ENCODE results near the gene GLI3.

DNA sequence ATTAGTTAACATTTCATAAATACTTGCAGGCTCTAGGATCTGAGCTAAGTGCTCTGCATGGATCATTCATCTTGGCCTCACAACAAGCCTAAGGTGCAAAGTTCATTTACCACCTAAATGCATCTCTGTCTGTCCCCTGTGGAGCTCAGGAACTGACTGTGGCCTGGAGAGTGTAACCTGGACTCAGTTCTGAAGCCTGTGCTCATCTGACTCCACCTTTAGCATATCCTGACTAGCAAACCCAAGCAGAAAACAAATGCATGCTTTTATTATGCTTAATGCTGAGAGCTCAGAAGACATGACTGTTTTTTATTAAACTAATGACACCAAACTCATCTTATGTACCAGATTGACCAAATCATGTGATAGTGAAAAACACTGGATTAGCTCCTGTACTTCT, 288.5 kb downstream of the GLI3 start:
- TF ChIP-seq POLR2A (IDR thresholded peaks at IDR 0.05) = no peak
- TF ChIP-seq, protein P1, sequence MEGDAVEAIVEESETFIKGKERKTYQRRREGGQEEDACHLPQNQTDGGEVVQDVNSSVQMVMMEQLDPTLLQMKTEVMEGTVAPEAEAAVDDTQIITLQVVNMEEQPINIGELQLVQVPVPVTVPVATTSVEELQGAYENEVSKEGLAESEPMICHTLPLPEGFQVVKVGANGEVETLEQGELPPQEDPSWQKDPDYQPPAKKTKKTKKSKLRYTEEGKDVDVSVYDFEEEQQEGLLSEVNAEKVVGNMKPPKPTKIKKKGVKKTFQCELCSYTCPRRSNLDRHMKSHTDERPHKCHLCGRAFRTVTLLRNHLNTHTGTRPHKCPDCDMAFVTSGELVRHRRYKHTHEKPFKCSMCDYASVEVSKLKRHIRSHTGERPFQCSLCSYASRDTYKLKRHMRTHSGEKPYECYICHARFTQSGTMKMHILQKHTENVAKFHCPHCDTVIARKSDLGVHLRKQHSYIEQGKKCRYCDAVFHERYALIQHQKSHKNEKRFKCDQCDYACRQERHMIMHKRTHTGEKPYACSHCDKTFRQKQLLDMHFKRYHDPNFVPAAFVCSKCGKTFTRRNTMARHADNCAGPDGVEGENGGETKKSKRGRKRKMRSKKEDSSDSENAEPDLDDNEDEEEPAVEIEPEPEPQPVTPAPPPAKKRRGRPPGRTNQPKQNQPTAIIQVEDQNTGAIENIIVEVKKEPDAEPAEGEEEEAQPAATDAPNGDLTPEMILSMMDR (IDR thresholded peaks at IDR 0.05) = no peak

Measured in suprapubic skin (tissue), 3 donors.